ENCODE results near the gene TTC33.

Gene TTC33

GRCh38 chr5:40524677-40525076 lies 231.1 kb downstream of the TTC33 start:
- FAIRE-seq = no peak

GRCh38 chr5:40521925-40522324 lies 233.8 kb downstream of the TTC33 start:
- DNase-seq (ENCODE audit: low spot score) = no peak
- no peak for FAIRE-seq

More at GRCh38 chr5:40524677-40525076, 231.1 kb downstream of the TTC33 start:
- no peak for DNase-seq (ENCODE audit: low spot score)

- DNase-seq (ENCODE audit: low spot score) = no peak
Measured at GRCh38 chr5:40521108-40521785, 234.5 kb downstream of the TTC33 start.

GRCh38 chr5:40518485-40518917 lies 237.3 kb downstream of the TTC33 start:
- DNase-seq (ENCODE audit: low spot score) (peak; percentile 84), FAIRE-seq (peak; percentile 64)

More at GRCh38 chr5:40521108-40521785, 234.5 kb downstream of the TTC33 start:
- FAIRE-seq = no peak

- FAIRE-seq = no peak
Measured at GRCh38 chr5:40515476-40515875, 240.3 kb downstream of the TTC33 start.

GRCh38 chr5:40514976-40515375 lies 240.8 kb downstream of the TTC33 start:
- no peak for DNase-seq (ENCODE audit: low spot score)
- no peak for FAIRE-seq

More at GRCh38 chr5:40515476-40515875, 240.3 kb downstream of the TTC33 start:
- no peak for DNase-seq (ENCODE audit: low spot score)

GRCh38 chr5:40511801-40512200 lies 244.0 kb downstream of the TTC33 start:
- FAIRE-seq (no peak), DNase-seq (ENCODE audit: low spot score) (no peak)

- DNase-seq (ENCODE audit: low spot score) (no peak), FAIRE-seq (no peak)
Measured at GRCh38 chr5:40507095-40507494, 248.7 kb downstream of the TTC33 start.

- DNase-seq (ENCODE audit: low spot score) = no peak
- FAIRE-seq = no peak
Measured at GRCh38 chr5:40505031-40505430, 250.7 kb downstream of the TTC33 start.

GRCh38 chr5:40503439-40503838 lies 252.3 kb downstream of the TTC33 start:
- DNase-seq (ENCODE audit: low spot score) = no peak
- no peak for FAIRE-seq

- FAIRE-seq = no peak
- no peak for DNase-seq (ENCODE audit: low spot score)
Measured at GRCh38 chr5:40502736-40503135, 253.0 kb downstream of the TTC33 start.

GRCh38 chr5:40501711-40502444 lies 253.9 kb downstream of the TTC33 start:
- FAIRE-seq (no peak), DNase-seq (ENCODE audit: low spot score) (no peak)

- DNase-seq (ENCODE audit: low spot score) (no peak), FAIRE-seq (no peak)
Measured at GRCh38 chr5:40499518-40500273, 256.1 kb downstream of the TTC33 start.

GRCh38 chr5:40499007-40499406 lies 256.8 kb downstream of the TTC33 start:
- DNase-seq (ENCODE audit: low spot score) (no peak), FAIRE-seq (no peak)

GRCh38 chr5:40497573-40497972 lies 258.2 kb downstream of the TTC33 start:
- DNase-seq (ENCODE audit: low spot score) (peak; percentile 90), FAIRE-seq (no peak)

- FAIRE-seq (no peak), DNase-seq (ENCODE audit: low spot score) (no peak)
Measured at GRCh38 chr5:40495237-40495635, 260.5 kb downstream of the TTC33 start.

- DNase-seq (ENCODE audit: low spot score) (no peak), FAIRE-seq (no peak)
Measured at GRCh38 chr5:40494631-40495236, 261.0 kb downstream of the TTC33 start.

- FAIRE-seq (no peak), DNase-seq (ENCODE audit: low spot score) (no peak)
Measured at GRCh38 chr5:40492056-40492455, 263.7 kb downstream of the TTC33 start.

GRCh38 chr5:40491644-40492043 lies 264.1 kb downstream of the TTC33 start:
- DNase-seq (ENCODE audit: low spot score) (no peak), FAIRE-seq (no peak)

GRCh38 chr5:40490464-40491111 lies 265.2 kb downstream of the TTC33 start:
- FAIRE-seq = peak; percentile 59
- DNase-seq (ENCODE audit: low spot score) = peak; percentile 51

GRCh38 chr5:40489421-40489820 lies 266.3 kb downstream of the TTC33 start:
- DNase-seq (ENCODE audit: low spot score) (no peak), FAIRE-seq (no peak)

Data from RCC 7860 (cell line).